Measurements from ENCODE around the gene SRP19. TPM values are rescaled to one million over a fixed set of nuclear protein-coding genes. Genes with fewer than 3 reads are reported as not detected.

The SRP19 gene
- total and polyA plus RNA-seq, 9 of the 15 experiments (the other 6 are each of a cell fraction or from before 2014, with no cell fraction given) = 52.3 to 357 (median 146) TPM

- TF ChIP-seq NELFE (IDR thresholded peaks at IDR 0.05; ENCODE audit: insufficient read depth, insufficient read length) (no peak), PHTF2 (CRISPR knock-in tag; IDR thresholded peaks at IDR 0.05) (no peak), SRSF9 (IDR thresholded peaks at IDR 0.05; ENCODE audit: borderline replicate concordance, low read depth, low read length) (no peak), CSDE1 (IDR thresholded peaks at IDR 0.05) (no peak)
These were observed 11.2 kb upstream of the SRP19 start (continued) for GRCh38 chr5:112849912-112850311.

GRCh38 chr5:112854651-112855050, 6.4 kb upstream of the SRP19 start:
- Histone ChIP-seq H3K36me3 (ENCODE audit: control insufficient read depth, insufficient read depth, low read length) (no peaks in the 10 kb centered on the region), H3K4me3 (no peak overlapping the region), H2AFZ (ENCODE audit: low read depth, low read length) (no peak overlapping the region), H3K9me1 (ENCODE audit: control insufficient read depth, insufficient read depth, low read length) (no peaks in the 10 kb centered on the region), H3K27ac (ENCODE audit: extremely low read depth, low read depth, low read length) (no peak overlapping the region), H3K4me1 (replicated peaks in 1 of 2; ENCODE audit: control insufficient read depth in 2 of 2, insufficient read depth in 2 of 2, low read length in 2 of 2) (no peaks in the 10 kb centered on the region), H3K9me3 (replicated peaks; ENCODE audit: control insufficient read depth, insufficient read depth, low read depth, low read length) (no peaks in the 10 kb centered on the region; the same call in 1 of the 2 replicates), H3K4me2 (ENCODE audit: insufficient read depth, low read length) (no peak overlapping the region), H4K20me1 (replicated peaks; ENCODE audit: control insufficient read depth, insufficient read depth, low read length) (no peaks in the 10 kb centered on the region), H3K9ac (ENCODE audit: insufficient read depth in 1 of 2, low read depth in 2 of 2, low read length in 2 of 2) (no peak overlapping the region), H3K79me2 (ENCODE audit: control insufficient read depth, insufficient read depth, low read length) (no peaks in the 10 kb centered on the region), H3K27me3 (ENCODE audit: control insufficient read depth in 2 of 2, insufficient read depth in 2 of 2, low read length in 2 of 2) (no peaks in the 10 kb centered on the region)
- intact Hi-C loops (cut with micrococcal nuclease) (no loop called here), in situ Hi-C loops (cut with MboI) (no loop called here)
- 9% methylated on average over 1 of the region's 1 CpG for WGBS (ENCODE audit: insufficient coverage, low coverage, missing lambda C conversion rate)
- POLR2A ChIA-PET = no interaction called here
- DNase-seq (ENCODE audit: extremely low read depth in 1 of 4, low spot score in 3 of 4) (no peak), ATAC-seq (no peak), FAIRE-seq (no peak)
- TF ChIP-seq TRIM28 (IDR thresholded peaks at IDR 0.05) (0 out of 2 replicates have a peak, but pooled peaks have one; percentile 44), REST (IDR thresholded peaks at IDR 0.05; ENCODE audit: borderline replicate concordance) (no peak), REST (CRISPR knock-in tag; IDR thresholded peaks at IDR 0.05; ENCODE audit: low read depth) (no peak), CBX3 (IDR thresholded peaks at IDR 0.05; ENCODE audit: borderline replicate concordance in 1 of 2, low read length in 2 of 2) (peak in 1 of 2 experiments; percentile 87; a peak in 2 of 3 replicates), MTA2 (IDR thresholded peaks at IDR 0.05; ENCODE audit: low read depth) (no peak), MYBL2 (IDR thresholded peaks at IDR 0.05; ENCODE audit: low read depth) (0 out of 2 replicates have a peak, but pooled peaks have one; percentile 28), MYBL2 (CRISPR knock-in tag; IDR thresholded peaks at IDR 0.05; ENCODE audit: borderline replicate concordance) (no peak), ZNF280A (IDR thresholded peaks at IDR 0.05; ENCODE audit: low read depth, partially characterized antibody) (peak; percentile 86), ZEB2 (IDR thresholded peaks at IDR 0.05) (peak; percentile 48; the same call in 1 of the 2 replicates)
- CTCF ChIA-PET (ENCODE audit: low intra/inter-chr PET ratio) = no interaction called here
- no TSS peak for BruUV-seq (replicated peaks)
